ENCODE measurements around the gene GLB1L3.

Gene GLB1L3

DNA sequence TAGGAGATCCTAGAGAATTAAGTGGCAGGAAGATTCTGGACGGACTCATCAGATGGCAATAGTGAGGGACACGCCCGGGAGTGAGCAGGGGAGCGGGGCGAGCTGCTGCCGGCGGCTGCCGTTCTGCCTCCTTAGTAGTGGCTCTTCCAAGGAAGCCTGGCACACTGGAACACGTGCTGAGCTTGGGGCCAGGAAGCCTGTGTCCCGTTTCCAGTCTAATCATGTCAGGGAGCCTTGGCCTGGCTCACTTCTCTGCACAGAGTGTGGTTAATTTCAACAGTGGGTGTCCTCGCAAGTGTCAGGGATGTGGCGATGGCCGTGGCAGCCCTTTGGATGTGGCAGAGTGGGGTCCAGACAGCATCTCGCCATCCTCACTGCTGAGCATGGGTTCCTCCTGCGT is 16.5 kb downstream of the GLB1L3 start:
- no peak overlapping the region for H3K4me3 ChIP-seq (ENCODE audit: low read depth, low read length)
- no peak for TF ChIP-seq CTCF (IDR thresholded peaks at IDR 0.05; ENCODE audit: low read depth, low read length, missing control alignments)
- DNase-seq (ENCODE audit: low read depth), result no peak

GRCh38 chr11:134293119-134294113 is 17.2 kb downstream of the GLB1L3 start:
- H3K4me3 ChIP-seq (ENCODE audit: low read depth, low read length), result no peak overlapping the region
- DNase-seq (ENCODE audit: low read depth), result no peak
- no peak for TF ChIP-seq CTCF (IDR thresholded peaks at IDR 0.05; ENCODE audit: low read depth, low read length, missing control alignments)

DNA sequence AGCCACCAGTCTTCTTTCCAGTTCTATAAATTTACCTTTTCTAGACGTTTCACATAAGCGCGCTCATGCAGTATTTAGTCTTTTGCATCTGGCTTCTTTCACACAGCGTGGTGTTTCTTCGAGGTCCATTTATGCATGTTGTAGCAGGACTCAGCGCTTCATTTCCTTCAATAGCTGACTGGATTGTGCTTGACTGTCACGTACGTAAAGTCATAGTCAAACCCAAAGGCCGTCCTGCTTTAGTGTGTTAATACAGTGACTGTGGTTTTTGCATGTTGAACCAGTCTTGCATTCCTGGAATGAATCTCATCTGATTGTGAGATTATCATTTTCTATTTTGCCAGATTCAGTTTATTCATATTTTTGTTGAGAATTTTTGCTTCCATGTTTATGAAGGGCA is 18.5 kb downstream of the GLB1L3 start:
- TF ChIP-seq CTCF (IDR thresholded peaks at IDR 0.05; ENCODE audit: low read depth, low read length, missing control alignments), result no peak
- H3K4me3 ChIP-seq (ENCODE audit: low read depth, low read length), result no peak overlapping the region
- no peak for DNase-seq (ENCODE audit: low read depth)

DNA sequence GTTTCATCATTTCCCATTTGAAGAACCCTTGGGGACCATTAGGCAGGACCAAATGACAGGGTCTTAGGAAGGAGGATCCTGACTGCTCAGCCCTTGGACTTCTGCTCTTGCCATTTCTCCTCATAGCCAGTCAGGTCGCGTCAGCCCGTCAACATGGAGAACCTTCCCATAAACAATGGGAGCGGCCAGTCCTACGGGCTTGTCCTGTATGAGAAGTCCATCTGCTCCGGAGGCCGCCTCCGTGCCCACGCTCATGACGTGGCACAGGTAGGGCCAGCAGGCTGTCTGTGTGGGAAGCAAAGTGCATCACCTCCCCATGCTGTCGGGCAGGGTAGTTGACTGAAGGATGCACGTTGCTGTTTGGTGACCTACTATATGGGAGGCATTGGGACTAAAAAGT is 36.0 kb downstream of the GLB1L3 start:
- no peak for TF ChIP-seq CTCF (IDR thresholded peaks at IDR 0.05; ENCODE audit: low read depth, low read length, missing control alignments)
- H3K4me3 ChIP-seq (ENCODE audit: low read depth, low read length), result no peak overlapping the region
- no peak for DNase-seq (ENCODE audit: low read depth)

DNA sequence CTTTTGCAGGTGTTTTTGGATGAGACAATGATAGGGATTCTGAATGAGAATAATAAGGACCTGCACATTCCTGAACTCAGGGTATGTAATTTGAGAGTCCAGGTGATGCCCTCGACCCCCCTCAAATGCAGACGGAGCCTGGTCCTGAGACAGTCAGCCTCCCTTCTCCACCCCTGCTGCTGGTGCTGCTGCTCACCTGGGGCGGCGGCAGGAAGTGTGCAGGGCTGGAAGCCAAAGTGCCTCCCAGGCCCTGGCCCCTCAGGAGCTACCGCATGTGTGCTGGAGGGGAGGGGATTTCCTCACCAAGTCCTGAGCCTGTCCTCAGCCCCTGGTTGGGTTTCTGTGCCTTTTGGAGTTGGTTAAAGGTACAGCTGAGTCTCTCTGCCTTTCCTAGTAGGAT is 36.6 kb downstream of the GLB1L3 start:
- DNase-seq (ENCODE audit: low read depth), result no peak
- H3K4me3 ChIP-seq (ENCODE audit: low read depth, low read length), result no peak overlapping the region
- TF ChIP-seq CTCF (IDR thresholded peaks at IDR 0.05; ENCODE audit: low read depth, low read length, missing control alignments), result no peak

- DNase-seq (ENCODE audit: low read depth), result no peak
- TF ChIP-seq CTCF (IDR thresholded peaks at IDR 0.05; ENCODE audit: low read depth, low read length, missing control alignments), result no peak
- no peak overlapping the region for H3K4me3 ChIP-seq (ENCODE audit: low read depth, low read length)
Observed at GRCh38 chr11:134313379-134313778, 37.2 kb downstream of the GLB1L3 start.

Measured in GM12864 (cell line).